CD4-positive, alpha-beta T cell treated with Interleukin-6 for 4 hours (primary cell): Measurements from ENCODE around the gene CCL7.
"Not testable (repeated sequence)": the region's sequence is repeated elsewhere in the genome, so short reads cannot be mapped to it uniquely, and the experiment has no call there.

Source experiments
- DNase-seq: peaks from one replicate; pipeline ENCODE4 v3.0.0-alpha.2; 2020; ENCODE audit warnings: mixed read lengths

CCL7 gene

GRCh38 chr17:34269969-34270368 lies at the start of gene CCL7:
Gene CCL7 (plus strand): TSS chr17:34270221. CDS start chr17:34270291, 70 bp downstream.
- no peak for DNase-seq

- DNase-seq: no peak
Measured at GRCh38 chr17:34220752-34221395, 49.1 kb upstream of the CCL7 start.

- DNase-seq: no peak
Measured at GRCh38 chr17:34221411-34221810, 48.6 kb upstream of the CCL7 start.

- no peak for DNase-seq
Measured at GRCh38 chr17:34222722-34223497, 47.1 kb upstream of the CCL7 start.

- DNase-seq: no peak
Measured at GRCh38 chr17:34225046-34225445, 45.0 kb upstream of the CCL7 start.

GRCh38 chr17:34226011-34226743 lies 43.8 kb upstream of the CCL7 start:
- DNase-seq: no peak

- DNase-seq: no peak
Measured at GRCh38 chr17:34226744-34227034, 43.3 kb upstream of the CCL7 start.

- DNase-seq: not testable (repeated sequence)
Measured at GRCh38 chr17:34227293-34227692, 42.7 kb upstream of the CCL7 start.

- DNase-seq: no peak
Measured at GRCh38 chr17:34227707-34228106, 42.3 kb upstream of the CCL7 start.

- no peak for DNase-seq
Measured at GRCh38 chr17:34228781-34229180, 41.2 kb upstream of the CCL7 start.

- DNase-seq: no peak
Measured at GRCh38 chr17:34230342-34230741, 39.7 kb upstream of the CCL7 start.

- DNase-seq: no peak
Measured at GRCh38 chr17:34234616-34235015, 35.4 kb upstream of the CCL7 start.

GRCh38 chr17:34235389-34236028 lies 34.5 kb upstream of the CCL7 start:
- no peak for DNase-seq

GRCh38 chr17:34236281-34236892 lies 33.6 kb upstream of the CCL7 start:
- DNase-seq: no peak

- DNase-seq: no peak
Measured at GRCh38 chr17:34237458-34237857, 32.6 kb upstream of the CCL7 start.

- DNase-seq: no peak
Measured at GRCh38 chr17:34241062-34241461, 29.0 kb upstream of the CCL7 start.

- DNase-seq: no peak
Measured at GRCh38 chr17:34242587-34243363, 27.2 kb upstream of the CCL7 start.

- DNase-seq: no peak
Measured at GRCh38 chr17:34243364-34244320, 26.4 kb upstream of the CCL7 start.

- DNase-seq: no peak
Measured at GRCh38 chr17:34245351-34245905, 24.6 kb upstream of the CCL7 start.

GRCh38 chr17:34246446-34246845 lies 23.6 kb upstream of the CCL7 start:
- DNase-seq: no peak

GRCh38 chr17:34246881-34247280 lies 23.1 kb upstream of the CCL7 start:
- no peak for DNase-seq
